Spleen (tissue), 11 donors: ENCODE measurements around the gene CSNK2A1. TPM values are rescaled to one million over a fixed set of nuclear protein-coding genes. Genes with fewer than 3 reads are reported as not detected.
A peak's percentile ranks its signal among the peaks of the same experiment; 100 is the strongest.

Experiments used
- DNase-seq: peaks from one replicate; pipeline ENCODE4 v3.0.0-alpha.2; 2020
- H3K27ac ChIP-seq, 8 donors: fragments of 200-600 bp; sonication (generic) in 7 of 8; 1 replicate in 4 of 8; 2 replicates in 4 of 8; pipeline versions ENCODE4 v1.5.0 to v1.8.0; 2016 to 2021; ENCODE audit warnings: inconsistent platforms in 4 of 8, mild to moderate bottlenecking in 4 of 8, moderate library complexity in 1 of 8
- H3K27me3 ChIP-seq, 7 donors: fragments of 200-600 bp; sonication (generic) in 6 of 7; replicated peaks in 1 of 7; 1 replicate in 4 of 7; 2 replicates in 3 of 7; pipeline versions ENCODE4 v1.5.0 to v1.8.0; 2016 to 2021; ENCODE audit warnings: inconsistent platforms in 3 of 7, mild to moderate bottlenecking in 1 of 7
- H3K36me3 ChIP-seq, 6 donors: fragments of 200-600 bp; sonication (generic) in 5 of 6; 1 replicate in 4 of 6; 2 replicates in 2 of 6; pipeline versions ENCODE4 v1.5.0 to v1.8.0; 2016 to 2021; ENCODE audit warnings: inconsistent platforms in 2 of 6
- H3K4me1 ChIP-seq, 6 donors: fragments of 200-600 bp; sonication (generic) in 5 of 6; 1 replicate in 3 of 6; 2 replicates in 3 of 6; pipeline versions ENCODE4 v1.5.0 to v1.8.0; 2016 to 2021; ENCODE audit warnings: inconsistent platforms in 3 of 6
- H3K4me3 ChIP-seq, 8 donors: fragments of 200-600 bp; sonication (generic) in 7 of 8; 1 replicate in 4 of 8; 2 replicates in 4 of 8; pipeline versions ENCODE4 v1.5.0 to v1.8.0; 2016 to 2021; ENCODE audit warnings: inconsistent platforms in 4 of 8, mild to moderate bottlenecking in 4 of 8, moderate library complexity in 2 of 8
- H3K9me3 ChIP-seq, 8 donors: fragments of 200-600 bp; sonication (generic) in 7 of 8; 1 replicate in 4 of 8; 2 replicates in 4 of 8; pipeline versions ENCODE4 v1.5.0 to v1.8.0; 2016 to 2021; ENCODE audit warnings: inconsistent platforms in 4 of 8
- CTCF ChIP-seq, 11 experiments: fragments of 200-600 bp in 7 of 11; fragments of 450-650 bp in 4 of 11; sonication (generic) in 4 of 11; IDR thresholded peaks in 8 of 11; conservative IDR thresholded peaks in 3 of 11; 1 replicate in 7 of 11; 2 replicates in 4 of 11; pipeline versions ENCODE4 v1.4.0 to v1.8.0; 2016 to 2021; ENCODE audit warnings: antibody characterized with exemption in 11 of 11, inconsistent platforms in 4 of 11, mild to moderate bottlenecking in 1 of 11
- POLR2A ChIP-seq, 3 donors: fragments of 450-650 bp; IDR thresholded peaks; one replicate each; pipeline ENCODE4 v1.5.1; 2017; ENCODE audit warnings: antibody characterized with exemption in 3 of 3, mild to moderate bottlenecking in 1 of 3
- POLR2AphosphoS5 ChIP-seq, 3 donors: sonication (generic); formaldehyde crosslinking; IDR thresholded peaks; one replicate each; pipeline ENCODE4 v1.5.1; 2017; ENCODE audit warnings: antibody characterized with exemption in 3 of 3
- WGBS, 5 donors: extraction: QIAGEN DNeasy Blood & Tissue Kit in 3 of 5; methylation state at CpG; one replicate each; pipeline versions ENCODE4 v1.1.5 to v1.1.7; 2013 to 2018; 5-methylcytosine and 5-hydroxymethylcytosine counted together
- intact Hi-C: fragments of 100-400 bp; cut with DNase I; formaldehyde crosslinking; loops from one replicate; pipeline ENCODE4 v1.15.0; 2023; ENCODE audit warnings: low total_unique reads
- polyA plus RNA-seq, 3 donors: library from polyadenylated mRNA; stranded (reverse); fragments of 200-250 nt; gene quantifications; one replicate each; pipeline ENCODE4 v1.2.1, GENCODE V29; 2013
- total RNA-seq, 7 donors: library from RNA; depleted of rRNA in 3 of 7; stranded (reverse); fragments of >200 nt in 3 of 7; fragmentation: NEBNext Ultra II Directional in 4 of 7; extraction: Animal tissue kit (Norgen Biotek cat#: 25700) in 4 of 7; gene quantifications; one replicate each; pipeline versions ENCODE4 v1.1.0 to v1.2.1, GENCODE V29; 2016 to 2021
- donor health status: healthy with polysubstance abuse.
- donor health status: DM: no; HTN: no; CAD: no; lungs with moderate emphysema.
- donor health status: DM: no; HTN: no; CAD: no.
- donor health status: Bipolar disorder and iron deficiency.
- donor health status: healthy.
- donor health status: DM: no; HTN: no; CAD: no.
- donor health status: DM: yes; HTN: yes; CAD: no.

Gene CSNK2A1
- total and polyA plus RNA-seq, 10 donors = 16.4 to 92.9 (median 88.1) TPM

- Histone ChIP-seq H3K9me3 (no peaks in the 10 kb centered on the region), H3K36me3 (peaks cover 0 to 86% (median 46%) of the 10 kb centered on the region in 6 donors), H3K27ac (no peak overlapping the region), H3K4me1 (peaks cover 0 to 17% (median 3%) of the 10 kb centered on the region in 6 donors), H3K4me3 (no peak overlapping the region), H3K27me3 (no peaks in the 10 kb centered on the region)
- WGBS, 5 donors = 56 to 80% (median 72%) methylated on average over 1 of the region's 1 CpG
- DNase-seq = no peak
- intact Hi-C loops = loop anchor here (5.0 kb wide), 1 partner anchor 129 kb away; no protein-coding TSS in a partner anchor
- TF ChIP-seq CTCF (IDR thresholded peaks at IDR 0.05 in 8 of 11, conservative IDR thresholded peaks at IDR 0.05 in 3 of 11) (no peak), POLR2AphosphoS5 (IDR thresholded peaks at IDR 0.05) (no peak), POLR2A (IDR thresholded peaks at IDR 0.05) (no peak)
Measured at GRCh38 chr20:481167-481566, 62.4 kb downstream of the CSNK2A1 start.

GRCh38 chr20:480044-480443 lies 63.5 kb downstream of the CSNK2A1 start:
- 63 to 77% (median 70%) methylated on average over 3 of the region's 3 CpGs for WGBS, 5 donors
- intact Hi-C loops = loop anchor here (5.0 kb wide), 1 partner anchor 128 kb away; no protein-coding TSS in a partner anchor
- Histone ChIP-seq H3K36me3 (peaks cover 0 to 83% (median 36%) of the 10 kb centered on the region in 6 donors), H3K4me1 (peaks cover 0 to 17% (median 3%) of the 10 kb centered on the region in 6 donors), H3K4me3 (no peak overlapping the region), H3K27ac (no peak overlapping the region), H3K9me3 (no peaks in the 10 kb centered on the region), H3K27me3 (no peaks in the 10 kb centered on the region)
- no peak for TF ChIP-seq CTCF (IDR thresholded peaks at IDR 0.05 in 8 of 11, conservative IDR thresholded peaks at IDR 0.05 in 3 of 11)
- no peak for TF ChIP-seq POLR2AphosphoS5 (IDR thresholded peaks at IDR 0.05)
- TF ChIP-seq POLR2A (IDR thresholded peaks at IDR 0.05) = no peak
- no peak for DNase-seq

GRCh38 chr20:479487-479886 lies 64.1 kb downstream of the CSNK2A1 start:
- Histone ChIP-seq H3K4me3 (no peak overlapping the region), H3K27me3 (no peaks in the 10 kb centered on the region), H3K4me1 (peaks cover 0 to 17% (median 3%) of the 10 kb centered on the region in 6 donors), H3K9me3 (no peaks in the 10 kb centered on the region), H3K27ac (no peak overlapping the region), H3K36me3 (peaks cover 0 to 77% (median 32%) of the 10 kb centered on the region in 6 donors)
- no peak for DNase-seq
- intact Hi-C loops = no loop called here
- TF ChIP-seq POLR2A (IDR thresholded peaks at IDR 0.05) (no peak), CTCF (IDR thresholded peaks at IDR 0.05 in 8 of 11, conservative IDR thresholded peaks at IDR 0.05 in 3 of 11) (no peak), POLR2AphosphoS5 (IDR thresholded peaks at IDR 0.05) (no peak)
- 85 to 94% (median 92%) methylated on average over 2 of the region's 2 CpGs for WGBS, 5 donors

GRCh38 chr20:478949-479429 lies 64.6 kb downstream of the CSNK2A1 start:
- TF ChIP-seq CTCF (IDR thresholded peaks at IDR 0.05 in 8 of 11, conservative IDR thresholded peaks at IDR 0.05 in 3 of 11) = peak; percentile 55 to 82 (median 69)
- no peak for TF ChIP-seq POLR2A (IDR thresholded peaks at IDR 0.05)
- TF ChIP-seq POLR2AphosphoS5 (IDR thresholded peaks at IDR 0.05) = no peak
- Histone ChIP-seq H3K4me1 (peaks cover 0 to 17% (median 3%) of the 10 kb centered on the region in 6 donors), H3K27me3 (no peaks in the 10 kb centered on the region), H3K36me3 (peaks cover 0 to 72% (median 27%) of the 10 kb centered on the region in 6 donors), H3K27ac (no peak overlapping the region), H3K9me3 (no peaks in the 10 kb centered on the region), H3K4me3 (no peak overlapping the region)
- intact Hi-C loops = no loop called here
- no peak for DNase-seq
- 52 to 61% (median 60%) methylated on average over 3 of the region's 3 CpGs for WGBS, 5 donors
